CD4-positive, alpha-beta T cell treated with Interleukin-2 at 100 ng/mL for 4 hours (primary cell): ENCODE measurements around the gene LRRC56.

Experiments
- DNase-seq: peaks from one replicate; pipeline ENCODE4 v3.0.0-alpha.2; 2020; ENCODE audit warnings: low spot score

The LRRC56 gene

GRCh38 chr11:575313-575995, 38.1 kb downstream of the LRRC56 start:
- DNase-seq, result no peak

DNA sequence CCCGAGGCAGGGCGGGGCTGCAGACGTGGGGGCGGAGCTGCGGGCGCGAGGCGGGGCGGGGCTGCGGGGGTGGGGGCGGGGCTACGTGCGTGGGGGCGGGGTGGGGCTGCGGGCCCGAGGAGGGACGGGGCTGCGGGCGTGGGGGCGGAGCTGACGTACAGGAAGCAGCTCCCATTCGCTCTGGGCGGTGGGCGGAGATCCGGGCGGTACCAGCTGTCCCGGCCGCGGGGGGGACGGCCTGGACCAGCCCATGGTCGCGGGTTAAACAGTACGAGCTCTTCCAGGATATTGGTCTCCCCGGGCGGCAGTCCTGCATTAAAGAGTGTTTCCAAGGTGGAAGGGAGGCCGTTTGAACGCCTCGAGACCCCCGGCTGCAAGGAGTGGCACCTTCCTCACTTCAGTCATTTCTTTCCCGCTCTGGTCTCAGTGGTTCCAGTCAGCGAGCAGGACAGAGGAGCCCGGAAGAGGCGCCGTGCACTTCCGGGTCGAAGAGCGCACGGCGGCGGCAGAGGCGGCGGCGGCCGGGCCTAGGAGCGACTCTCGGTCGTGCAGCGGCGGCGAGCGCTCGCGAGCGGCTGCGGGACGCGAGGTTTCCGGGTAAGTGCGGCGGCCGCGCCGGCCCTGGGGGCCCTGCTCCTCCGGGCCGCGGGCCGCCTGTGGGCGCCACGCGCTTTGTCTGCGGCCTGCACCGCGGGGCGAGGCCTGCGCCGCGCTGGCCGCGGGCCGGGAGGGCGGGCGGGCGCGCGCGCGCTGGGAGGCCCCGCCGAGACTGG, 38.9 kb downstream of the LRRC56 start, which contains the start of gene PHRF1:
PHRF1 (plus strand) TSS at position 475 of the 773 bp plus-strand sequence. CDS start 5,043 bp downstream, outside the sequence.
- peak; percentile 95 for DNase-seq

DNA sequence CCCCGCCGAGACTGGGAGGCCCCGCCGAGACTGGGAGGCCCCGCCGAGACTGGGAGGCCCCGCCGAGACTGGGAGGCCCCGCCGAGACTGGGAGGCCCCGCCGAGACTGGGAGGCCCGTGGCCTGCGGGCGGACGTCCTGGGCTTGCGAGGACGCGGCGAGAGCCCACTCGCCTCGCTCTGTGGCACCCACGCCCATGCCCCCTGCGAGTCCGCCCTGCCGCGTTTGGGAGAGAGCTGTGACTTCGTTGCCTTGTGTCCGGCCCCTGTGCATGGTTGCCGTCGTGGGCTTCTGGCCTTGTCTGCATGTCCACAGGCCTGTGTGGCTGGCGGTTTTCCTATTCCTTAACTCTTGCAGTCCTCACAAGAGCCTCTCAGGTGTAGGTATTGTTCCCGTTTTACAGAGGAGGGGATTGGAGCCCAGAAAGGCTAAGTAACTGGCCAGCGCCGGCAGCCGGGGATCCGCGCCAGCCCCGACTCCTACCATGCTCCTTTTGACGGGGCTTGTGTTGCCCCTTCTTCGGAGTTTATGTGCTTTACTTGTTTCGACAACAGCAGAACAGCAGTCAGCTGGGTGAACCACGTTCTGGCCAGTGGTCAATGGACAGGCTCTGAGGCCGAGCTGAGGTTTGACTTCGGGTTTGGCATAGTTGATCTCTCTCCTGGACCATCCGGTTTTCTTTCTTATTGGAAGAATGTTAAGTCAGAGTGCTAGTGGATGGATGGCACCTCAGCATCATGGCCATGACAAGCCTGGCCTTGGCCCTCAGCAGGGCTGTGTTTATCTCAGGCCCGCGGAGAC, 39.7 kb downstream of the LRRC56 start:
- no peak for DNase-seq

GRCh38 chr11:577611-577894, 40.2 kb downstream of the LRRC56 start:
- no peak for DNase-seq

DNA sequence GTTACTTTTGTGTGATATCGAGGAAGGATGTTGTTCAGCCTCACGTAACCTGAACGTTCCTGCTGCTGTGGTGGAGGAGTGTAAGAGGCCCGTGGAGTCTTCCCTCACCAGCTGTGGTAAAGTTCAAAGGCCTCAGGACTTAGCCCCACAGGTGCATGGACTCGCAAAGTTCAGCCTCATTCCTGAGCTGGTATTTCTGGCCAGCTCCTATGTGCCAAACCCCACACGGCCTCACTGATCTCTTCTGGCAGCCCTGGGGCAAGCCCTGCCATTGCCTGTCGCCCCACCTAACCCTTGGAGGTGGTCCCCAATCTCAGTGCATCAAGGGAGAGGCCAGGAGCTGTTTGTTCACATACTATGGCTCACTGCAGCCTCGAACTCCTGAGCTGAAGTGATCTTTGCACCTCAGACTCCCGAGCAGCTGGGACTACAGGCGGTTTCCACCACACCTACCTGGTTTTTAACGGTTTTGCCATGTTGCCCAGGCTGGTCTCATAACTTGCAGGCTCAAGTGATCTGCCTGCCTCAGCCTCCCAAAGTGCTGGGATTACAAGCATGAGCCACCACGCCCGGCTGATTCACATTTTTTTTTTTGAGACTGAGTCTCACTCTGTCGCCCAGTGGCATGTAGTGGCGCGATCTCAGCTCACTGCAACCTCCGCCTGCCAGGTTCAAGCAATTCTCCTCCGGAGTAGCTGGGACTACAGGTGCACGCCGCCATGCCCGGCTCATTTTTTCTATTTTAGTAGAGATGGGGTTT, 41.1 kb downstream of the LRRC56 start:
- no peak for DNase-seq

GRCh38 chr11:579830-580601, 42.7 kb downstream of the LRRC56 start:
- no peak for DNase-seq

DNA sequence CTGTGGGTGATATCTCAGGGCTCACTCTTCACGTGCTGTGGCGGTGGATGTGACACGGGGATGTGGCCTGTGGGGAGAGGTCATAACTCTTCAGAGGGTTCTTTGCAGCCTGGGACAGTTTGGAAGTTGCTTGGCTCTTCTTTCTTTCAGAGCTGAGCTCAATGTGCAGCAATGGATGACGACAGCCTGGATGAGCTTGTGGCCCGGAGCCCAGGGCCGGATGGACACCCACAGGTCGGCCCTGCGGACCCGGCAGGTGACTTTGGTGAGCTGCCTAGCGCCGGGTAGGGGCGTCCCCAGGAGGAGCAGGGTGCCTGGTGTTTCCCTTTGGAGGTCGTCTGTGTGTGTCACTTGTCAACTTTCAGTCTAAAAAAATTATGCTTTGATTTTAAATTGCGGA, 44.0 kb downstream of the LRRC56 start:
- DNase-seq, result no peak

DNA sequence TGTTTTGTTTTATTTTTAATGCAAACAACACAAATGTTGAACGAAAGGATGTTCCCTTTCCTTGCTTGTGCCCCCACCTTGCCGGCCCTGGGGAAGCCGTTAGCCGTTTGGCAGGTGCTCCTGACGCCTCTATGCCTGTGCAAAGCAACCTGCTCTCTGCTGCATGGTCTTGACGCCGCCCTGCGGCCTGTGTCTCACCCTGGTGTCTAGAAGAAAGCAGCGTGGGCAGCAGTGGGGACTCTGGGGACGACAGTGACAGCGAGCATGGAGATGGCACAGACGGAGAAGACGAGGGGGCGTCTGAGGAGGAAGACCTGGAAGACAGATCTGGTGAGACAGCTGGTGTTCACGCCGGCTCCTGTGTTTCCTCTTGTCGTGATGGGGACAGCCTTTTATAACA, 44.4 kb downstream of the LRRC56 start:
- no peak for DNase-seq

- DNase-seq, result no peak
These were observed 47.0 kb downstream of the LRRC56 start for GRCh38 chr11:584287-584686.

GRCh38 chr11:586376-587316, 49.3 kb downstream of the LRRC56 start:
- DNase-seq, result no peak

- no peak for DNase-seq
These were observed 50.2 kb downstream of the LRRC56 start for GRCh38 chr11:587546-587945.

GRCh38 chr11:587978-588380, 50.7 kb downstream of the LRRC56 start:
- DNase-seq, result peak; percentile 78

DNA sequence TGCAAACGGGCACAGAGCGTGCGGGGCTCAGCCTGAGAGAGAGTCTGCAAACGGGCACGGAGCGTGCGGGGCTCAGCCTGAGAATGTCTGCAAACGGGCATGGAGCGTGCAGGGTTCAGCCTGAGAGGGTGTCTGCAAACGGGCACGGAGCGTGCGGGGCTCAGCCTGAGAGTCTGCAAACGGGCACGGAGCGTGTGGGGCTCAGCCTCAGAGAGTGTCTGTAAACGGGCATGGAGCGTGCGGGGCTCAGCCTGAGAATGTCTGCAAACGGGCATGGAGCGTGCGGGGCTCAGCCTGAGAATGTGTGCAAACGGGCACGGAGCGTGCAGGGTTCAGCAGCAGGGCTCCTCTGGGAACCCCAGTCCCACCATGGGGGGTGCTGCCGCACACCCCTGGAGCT, 52.5 kb downstream of the LRRC56 start:
- DNase-seq, result no peak

- DNase-seq, result no peak
These were observed 53.7 kb downstream of the LRRC56 start for GRCh38 chr11:590997-591396.

DNA sequence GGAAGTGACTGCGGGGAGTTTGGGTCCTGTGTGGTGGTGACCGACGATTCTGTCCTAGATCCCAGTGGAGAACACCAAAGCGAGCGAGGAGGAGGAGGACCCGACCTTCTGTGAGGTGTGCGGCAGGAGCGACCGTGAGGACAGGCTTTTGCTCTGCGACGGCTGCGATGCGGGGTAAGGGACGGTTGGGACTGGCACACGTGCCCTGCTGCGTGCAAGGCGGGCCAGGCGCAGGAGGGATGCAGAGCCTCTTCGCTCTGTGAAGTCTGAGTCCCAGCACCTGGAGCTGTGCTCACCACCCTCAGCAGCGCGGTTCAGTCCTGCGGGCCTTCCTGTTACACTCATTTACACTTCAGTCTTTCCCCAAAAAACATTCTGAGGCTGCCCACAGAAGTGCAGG, 55.2 kb downstream of the LRRC56 start:
- no peak for DNase-seq

DNA sequence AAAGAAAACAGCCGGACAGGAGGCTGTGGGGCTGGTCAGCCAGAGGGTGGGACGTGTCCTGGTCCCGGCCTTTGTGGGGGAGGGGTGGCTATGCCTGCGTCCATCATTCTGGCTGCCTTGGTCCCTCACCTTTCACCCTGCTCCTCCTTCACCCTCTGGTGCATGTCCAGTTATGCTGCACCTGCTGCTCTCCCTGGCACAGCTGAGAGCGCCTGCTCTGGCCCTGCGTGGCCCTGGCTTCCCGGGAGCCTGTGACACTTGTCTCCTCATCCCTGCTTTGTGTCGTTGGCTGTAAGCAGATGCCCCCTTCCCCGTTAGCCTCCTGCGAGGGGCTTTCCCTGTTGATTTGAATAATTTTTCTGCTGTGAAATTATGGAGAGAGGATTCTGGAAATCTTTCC, 55.6 kb downstream of the LRRC56 start:
- no peak for DNase-seq

DNA sequence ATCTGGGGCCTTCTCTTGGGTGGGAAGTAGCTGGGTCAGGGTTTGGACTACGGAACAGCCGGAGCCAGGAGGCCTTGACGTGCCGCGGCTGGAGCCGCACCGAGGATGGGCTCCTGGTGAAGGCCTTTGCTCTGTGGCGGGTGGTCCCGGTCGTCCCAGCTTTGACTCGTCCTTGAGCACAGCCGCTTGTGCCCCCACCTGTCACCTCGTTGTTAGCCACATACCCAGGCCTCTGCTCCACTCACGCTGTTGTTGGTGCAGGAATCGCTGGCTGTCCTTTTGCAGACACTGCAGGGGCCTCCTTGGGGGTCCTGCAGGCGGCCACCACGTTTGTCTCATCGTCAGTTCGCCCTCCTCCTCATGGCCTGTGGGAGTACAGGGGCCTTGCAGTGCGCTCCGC, 56.0 kb downstream of the LRRC56 start:
- DNase-seq, result no peak

DNA sequence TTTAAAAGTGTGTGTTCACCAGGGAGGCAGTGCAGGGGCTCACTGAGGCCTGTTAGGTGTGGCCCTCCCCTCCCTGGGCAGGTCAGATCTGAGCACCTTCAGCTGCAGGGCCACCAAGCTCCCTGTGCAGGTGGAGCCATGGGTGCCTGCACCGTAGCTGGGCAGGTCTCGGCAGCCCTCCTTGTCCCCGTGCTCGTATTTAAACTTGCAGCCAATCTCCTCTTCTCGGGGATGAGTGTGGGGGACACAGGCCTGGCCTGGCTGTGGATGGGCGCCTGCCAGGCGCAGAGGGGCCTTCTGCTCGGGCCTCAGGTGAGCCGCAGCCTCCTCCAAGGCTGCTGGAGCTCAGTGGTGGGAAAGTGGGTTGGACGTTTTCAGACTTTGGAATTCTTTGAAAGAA, 58.1 kb downstream of the LRRC56 start:
- no peak for DNase-seq

- no peak for DNase-seq
These were observed 59.0 kb downstream of the LRRC56 start for GRCh38 chr11:596374-596773.

DNA sequence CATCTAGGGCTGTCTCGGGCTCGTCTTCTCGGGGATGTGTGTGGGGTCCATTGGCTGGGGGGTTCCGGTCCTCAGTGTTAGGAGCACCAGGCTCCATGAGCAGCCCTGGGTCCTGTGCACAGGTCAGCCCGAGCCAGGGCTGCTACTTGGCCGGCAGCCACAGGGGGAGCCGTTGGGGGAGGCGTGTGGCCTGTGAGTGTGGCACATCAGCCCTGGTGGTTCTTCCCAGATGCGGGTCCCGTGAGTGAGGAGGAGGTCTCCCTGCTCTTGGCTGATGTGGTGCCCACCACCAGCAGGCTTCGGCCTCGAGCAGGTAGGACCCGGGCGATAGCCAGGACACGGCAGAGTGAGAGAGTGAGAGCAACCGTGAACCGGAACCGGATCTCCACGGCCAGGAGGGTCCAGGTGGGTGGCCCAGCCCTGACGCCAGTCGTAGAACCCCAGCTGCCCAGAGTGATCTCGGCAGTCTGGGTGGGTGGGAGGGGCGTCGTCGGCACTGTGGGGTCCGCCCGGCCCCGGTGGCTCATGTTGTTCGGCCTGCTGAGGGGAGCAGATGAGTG, 59.9 kb downstream of the LRRC56 start:
- DNase-seq, result no peak
